K562 (cell line): ENCODE data around the gene SIT1. TPM values are rescaled to one million over a fixed set of nuclear protein-coding genes. Genes with fewer than 3 reads are reported as not detected.

Experiments used
- ATAC-seq: fragments of 200-7000 bp; cut with Tn5 transposase; 3 replicates; pipeline ENCODE4 v1.9.1; 2020; ENCODE audit warnings: moderate library complexity
- BruUV-seq: library from RNA; stranded (reverse); fragments of 400-500 nt; replicated peaks from 2 replicates; lab custom pipeline; 2021; lab: Mats Ljungman, UMichigan
- CTCF ChIA-PET: fragments of 300-600 bp; formaldehyde crosslinking; extraction: SDS; loops from one replicate; lab custom pipeline; 2021; ENCODE audit warnings: low intra/inter-chr PET ratio; lab: Yijun Ruan, JAX
- POLR2A ChIA-PET: fragments of 300-600, 350-650 bp; sonication (Branson Sonifier 250); formaldehyde crosslinking; extraction: SDS; loops from one replicate; lab custom pipeline; 2021; ENCODE audit warnings: antibody characterized with exemption, inconsistent platforms; lab: Yijun Ruan, JAX
- DNase-seq, 4 experiments: peaks; one replicate each; pipeline versions ENCODE4 v3.0.0 to v3.0.0-alpha.2; 2011 to 2018; ENCODE audit warnings: low spot score in 3 of 4, mixed read lengths in 3 of 4; ENCODE audit errors: extremely low read depth in 1 of 4
- FAIRE-seq: peaks from 2 replicates; lab custom pipeline; 2011; peaks lifted over from hg19 to GRCh38; lab: Jason Lieb, UNC
- H2AFZ ChIP-seq: 2 replicates; pipeline ENCODE4 v1.6.0; 2011; ENCODE audit warnings: low read depth, low read length, control low read depth, inconsistent platforms
- H3K27ac ChIP-seq: fragments of 200-600 bp; 3 replicates; pipeline ENCODE4 v1.8.0; 2011; ENCODE audit warnings: low read depth, mild to moderate bottlenecking, control low read depth, inconsistent platforms, low read length, moderate library complexity, mixed read lengths; ENCODE audit errors: extremely low read depth
- H3K27me3 ChIP-seq, 2 experiments: fragments of 300-600 bp in 1 of 2; 2 replicates in 1 of 2; 3 replicates in 1 of 2; pipeline versions ENCODE4 v1.6.0 to v1.8.0; 2011; ENCODE audit warnings: inconsistent platforms in 2 of 2, low read length in 2 of 2, mild to moderate bottlenecking in 1 of 2, mixed read lengths in 1 of 2, moderate library complexity in 1 of 2; ENCODE audit not compliant: control insufficient read depth in 2 of 2, insufficient read depth in 2 of 2
- H3K36me3 ChIP-seq: fragments of 300-600 bp; 3 replicates; pipeline ENCODE4 v1.8.0; 2011; ENCODE audit warnings: mild to moderate bottlenecking, low read length, inconsistent platforms; ENCODE audit not compliant: control insufficient read depth, insufficient read depth
- H3K4me1 ChIP-seq, 2 experiments: fragments of 200-600 bp in 1 of 2; replicated peaks in 1 of 2; 2 replicates in 1 of 2; 3 replicates in 1 of 2; pipeline versions ENCODE4 v1.5.1 to v1.8.0; 2011; ENCODE audit warnings: inconsistent platforms in 2 of 2, low read length in 2 of 2, mild to moderate bottlenecking in 1 of 2, mixed read lengths in 1 of 2, moderate library complexity in 1 of 2; ENCODE audit not compliant: control insufficient read depth in 2 of 2, insufficient read depth in 2 of 2
- H3K4me2 ChIP-seq: 2 replicates; pipeline ENCODE4 v1.6.1; 2011; ENCODE audit warnings: low read length, control low read depth, inconsistent platforms, mixed read lengths; ENCODE audit not compliant: insufficient read depth
- H3K4me3 ChIP-seq: fragments of 200-600 bp; sonication (generic), shearing (Covaris generic); 2 replicates; pipeline ENCODE4 v1.5.1; 2016; ENCODE audit warnings: control low read depth, inconsistent platforms
- H3K79me2 ChIP-seq: fragments of 200-600 bp; 3 replicates; pipeline ENCODE4 v1.8.0; 2011; ENCODE audit warnings: low read length, inconsistent platforms; ENCODE audit not compliant: control insufficient read depth, insufficient read depth
- H3K9ac ChIP-seq, 2 experiments: 2 replicates each; pipeline versions ENCODE4 v1.6.0 to v1.6.1; 2011; ENCODE audit warnings: low read depth in 2 of 2, low read length in 2 of 2, control low read depth in 1 of 2, inconsistent platforms in 1 of 2, mild to moderate bottlenecking in 1 of 2, mixed read lengths in 1 of 2; ENCODE audit not compliant: insufficient read depth in 1 of 2
- H3K9me1 ChIP-seq: one replicate; pipeline ENCODE4 v1.6.0; 2011; ENCODE audit warnings: inconsistent platforms, mild to moderate bottlenecking, low read length, moderate library complexity; ENCODE audit not compliant: control insufficient read depth, insufficient read depth
- H3K9me3 ChIP-seq: replicated peaks from 2 replicates; pipeline ENCODE4 v1.5.1; 2011; ENCODE audit warnings: low read depth, low read length, inconsistent platforms; ENCODE audit not compliant: control insufficient read depth, insufficient read depth
- H4K20me1 ChIP-seq: replicated peaks from 2 replicates; pipeline ENCODE4 v1.6.1; 2011; ENCODE audit warnings: low read length, inconsistent platforms, mixed read lengths; ENCODE audit not compliant: control insufficient read depth, insufficient read depth
- MAZ ChIP-seq, 2 experiments: fragments of 450-650 bp in 1 of 2; sonication (generic) in 1 of 2; formaldehyde crosslinking; IDR thresholded peaks in 1 of 2; conservative IDR thresholded peaks in 1 of 2; 2 replicates each; pipeline versions ENCODE4 v1.4.0 to v1.5.0; 2020; ENCODE audit warnings: mild to moderate bottlenecking in 1 of 2, missing genetic modification reagents in 1 of 2
- MCM3 ChIP-seq: fragments of 450-650 bp; IDR thresholded peaks from 2 replicates; pipeline ENCODE4 v1.6.1; 2016
- PHF8 ChIP-seq: fragments of 200-600 bp; sonication (generic); IDR thresholded peaks from 2 replicates; pipeline ENCODE4 v1.6.1; 2012; ENCODE audit warnings: mixed run types, mild to moderate bottlenecking, inconsistent platforms, low read length, moderate library complexity, borderline replicate concordance
- ZNF165 ChIP-seq: fragments of 250-450 bp; sonication (Bioruptor Pico); IDR thresholded peaks from 2 replicates; pipeline ENCODE4 v1.4.0; 2020; ENCODE audit warnings: borderline replicate concordance
- ZNF589 ChIP-seq: fragments of 200-800 bp; sonication (Bioruptor generic); IDR thresholded peaks from 2 replicates; pipeline ENCODE4 v1.6.1; 2016; ENCODE audit warnings: low read depth, missing genetic modification characterization, missing compliant biosample characterization
- WGBS: fragments of 100-300 bp; shearing (Covaris generic); methylation state at CpG from one replicate; pipeline ENCODE4 v1.1.6; 2016; ENCODE audit warnings: low coverage, mixed read lengths; ENCODE audit not compliant: insufficient coverage; ENCODE audit errors: missing lambda C conversion rate; 5-methylcytosine and 5-hydroxymethylcytosine counted together
- in situ Hi-C: fragments of 300-500 bp; cut with MboI; formaldehyde crosslinking; loops from 4 replicates; pipeline ENCODE4 v1.15.0; 2018; ENCODE audit warnings: inconsistent platforms, mixed read lengths
- intact Hi-C: fragments of 100-400 bp; cut with micrococcal nuclease; formaldehyde crosslinking; loops from 2 replicates; pipeline ENCODE4 v1.14.2; 2022
- polyA plus RNA-seq, 8 experiments: library from polyadenylated mRNA; depleted of rRNA in 4 of 8; stranded (reverse) in 5 of 8; unstranded in 3 of 8; fragments of >200 nt; fragmentation: Nextera tagmentation in 2 of 8; fragmentation: Illumina TruSeq in 1 of 8; extraction: Ambion mirVana in 2 of 8; extraction: Trizol in 1 of 8; gene quantifications; 2 replicates each; pipeline versions ENCODE4 v1.2.1 to v1.2.3, GENCODE V29; 2011 to 2014; ENCODE audit warnings: inconsistent platforms in 1 of 8, missing spikeins in 1 of 8
- total RNA-seq, 7 experiments: library from RNA; depleted of rRNA in 6 of 7; stranded (reverse); fragments of >200 nt in 6 of 7; fragmentation: Illumina TruSeq in 2 of 7; extraction: Trizol in 2 of 7; gene quantifications; 2 replicates each; pipeline versions ENCODE4 v1.2.1 to v1.2.3, GENCODE V29; 2011 to 2021; ENCODE audit warnings: low replicate concordance in 1 of 7
- TF ChIP-seq, protein P1 (sequence below): sonication (generic); formaldehyde crosslinking; IDR thresholded peaks from 2 replicates; pipeline ENCODE4 v1.8.0; 2022; ENCODE audit warnings: mild to moderate bottlenecking, missing genetic modification reagents

SIT1 gene
- total and polyA plus RNA-seq, 9 of the 15 experiments (the other 6 are each of a cell fraction or from before 2014, with no cell fraction given): not detected

DNA sequence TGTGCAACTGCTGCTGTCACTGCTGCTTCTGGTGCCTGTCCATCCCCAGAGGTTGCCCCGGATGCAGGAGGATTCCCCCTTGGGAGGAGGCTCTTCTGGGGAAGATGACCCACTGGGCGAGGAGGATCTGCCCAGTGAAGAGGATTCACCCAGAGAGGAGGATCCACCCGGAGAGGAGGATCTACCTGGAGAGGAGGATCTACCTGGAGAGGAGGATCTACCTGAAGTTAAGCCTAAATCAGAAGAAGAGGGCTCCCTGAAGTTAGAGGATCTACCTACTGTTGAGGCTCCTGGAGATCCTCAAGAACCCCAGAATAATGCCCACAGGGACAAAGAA is 23.3 kb upstream of the SIT1 start:
- Histone ChIP-seq H3K4me1 (peaks cover 0 to 15% of the 10 kb centered on the region in 2 experiments; a peak in 4 of 5 replicates), H4K20me1 (no peaks in the 10 kb centered on the region), H3K4me2 (peak overlapping the region; percentile 54), H3K27me3 (no peaks in the 10 kb centered on the region), H3K4me3 (peak overlapping the region; percentile 27; the same call in 1 of the 2 replicates), H3K79me2 (no peaks in the 10 kb centered on the region), H3K27ac (no peak overlapping the region), H3K9me1 (no peaks in the 10 kb centered on the region), H3K9me3 (no peaks in the 10 kb centered on the region), H3K9ac (peak overlapping the region in 1 of 2 experiments; percentile 60; a peak in 2 of 4 replicates), H2AFZ (peak overlapping the region; percentile 58; the same call in 1 of the 2 replicates)
- ChIA-PET CTCF (no interaction called here), POLR2A (interaction anchor here (0.9 kb wide), 1 partner anchor 11 kb away, joined by 4 read pairs; no protein-coding TSS in a partner anchor)
- WGBS: 8% methylated on average over 2 of the region's 3 CpGs
- ATAC-seq (no peak), FAIRE-seq (no peak), DNase-seq (no peak)
- no TSS peak for BruUV-seq
- in situ Hi-C loops: no loop called here
- intact Hi-C loops: no loop called here
- no peak for TF ChIP-seq ZNF589 (CRISPR knock-in tag)
- TF ChIP-seq MCM3: no peak
- peak; percentile 19; the same call in 1 of the 2 replicates for TF ChIP-seq PHF8
- TF ChIP-seq, protein P1, sequence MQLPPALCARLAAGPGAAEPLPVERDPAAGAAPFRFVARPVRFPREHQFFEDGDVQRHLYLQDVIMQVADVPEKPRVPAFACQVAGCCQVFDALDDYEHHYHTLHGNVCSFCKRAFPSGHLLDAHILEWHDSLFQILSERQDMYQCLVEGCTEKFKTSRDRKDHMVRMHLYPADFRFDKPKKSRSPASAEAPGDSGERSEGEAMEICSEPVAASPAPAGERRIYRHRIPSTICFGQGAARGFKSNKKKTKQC: no peak
- TF ChIP-seq MAZ (CRISPR knock-in tag; conservative IDR thresholded peaks at IDR 0.05 in 1 of 2, IDR thresholded peaks at IDR 0.05 in 1 of 2): no peak
- no peak for TF ChIP-seq ZNF165 (CRISPR knock-in tag)
- TF ChIP-seq, all 486 proteins: peak for 1
- H3K36me3 ChIP-seq: no peaks in the 10 kb centered on the region
